HG03354 (cell line): ENCODE measurements around the gene DENND4A.
A peak's percentile ranks its signal among the peaks of the same experiment; 100 is the strongest.

Source experiments
- ATAC-seq: cut with Tn5 transposase; IDR thresholded peaks from one replicate; pipeline ENCODE4 v1.9.1; 2021; ENCODE audit warnings: mild to moderate bottlenecking; ENCODE audit not compliant: unreplicated experiment, poor library complexity, severe bottlenecking

Gene DENND4A

DNA sequence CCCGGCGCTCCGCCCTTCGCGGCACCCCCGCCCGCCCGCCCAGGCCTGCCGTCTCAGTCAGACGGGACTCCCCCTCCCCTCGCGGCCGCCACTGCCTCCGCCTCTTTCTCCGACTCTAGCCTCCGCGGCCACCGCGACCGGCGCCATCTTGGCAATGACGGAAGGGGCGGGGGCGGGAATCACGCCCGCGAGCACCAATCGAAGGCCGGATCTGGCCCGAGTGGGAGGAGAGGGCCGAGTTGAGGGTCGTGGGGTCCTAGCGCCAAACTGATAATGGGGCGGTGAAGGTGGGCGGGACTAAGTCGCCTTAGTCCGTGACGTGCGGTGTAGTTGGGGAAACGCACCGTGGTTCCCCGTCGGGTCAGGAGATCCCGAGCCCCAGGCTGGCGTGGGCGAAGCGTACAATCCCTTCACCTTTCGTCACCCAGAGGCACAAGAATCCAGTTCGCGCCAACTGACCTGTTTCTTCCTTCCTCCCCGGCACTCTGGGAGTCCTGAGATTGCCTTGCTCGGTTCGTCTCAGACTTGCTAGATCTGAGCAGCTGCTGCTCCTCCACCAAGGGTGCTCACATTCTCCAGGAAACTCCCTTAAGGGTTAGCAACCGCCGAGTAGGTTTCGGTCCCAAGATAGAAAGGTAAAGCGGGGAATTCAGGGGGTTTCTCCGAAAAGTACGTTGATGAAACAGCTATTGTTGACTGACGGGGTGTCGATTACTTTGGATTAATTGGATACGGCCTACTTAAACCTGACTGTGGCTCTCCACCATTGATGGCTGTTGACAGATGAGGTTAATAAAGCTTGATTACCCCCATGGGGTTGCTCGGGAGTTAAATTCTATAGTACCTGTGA lies at the start of gene DENND4A:
Gene DENND4A (minus strand): TSS at position 156 of the 850 bp plus-strand sequence. CDS start 35,843 bp downstream, outside the sequence.
- peak; percentile 83 for ATAC-seq

GRCh38 chr15:65841121-65841930 lies 49.2 kb upstream of the DENND4A start:
- ATAC-seq, result no peak

- ATAC-seq, result no peak
These were observed 47.9 kb upstream of the DENND4A start for GRCh38 chr15:65839985-65840384.

DNA sequence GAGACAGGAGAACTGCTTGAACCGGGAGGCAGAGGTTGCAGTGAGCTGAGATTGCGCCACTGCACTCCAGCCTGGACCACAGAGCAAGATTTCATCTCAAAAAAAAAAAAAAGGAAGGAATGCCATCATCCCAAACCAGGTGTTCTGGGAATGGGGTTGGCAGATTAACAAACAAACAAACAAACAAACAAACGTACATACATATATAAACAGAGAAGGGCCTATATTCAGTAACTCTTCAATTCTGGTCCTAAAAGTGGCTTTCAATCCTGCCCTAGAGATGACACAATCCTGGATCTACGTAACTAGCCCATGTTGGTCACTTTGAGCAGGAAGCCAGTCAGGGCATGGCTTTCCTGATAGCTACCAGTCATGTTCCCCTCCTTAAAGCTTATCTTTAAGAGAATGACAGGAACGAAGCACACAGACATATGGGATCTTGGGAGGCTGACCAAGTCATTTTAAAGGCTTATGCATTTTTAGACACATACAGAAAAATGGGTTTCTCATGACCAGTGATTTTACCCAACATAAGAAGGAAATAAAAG lies 47.3 kb upstream of the DENND4A start:
- no peak for ATAC-seq

DNA sequence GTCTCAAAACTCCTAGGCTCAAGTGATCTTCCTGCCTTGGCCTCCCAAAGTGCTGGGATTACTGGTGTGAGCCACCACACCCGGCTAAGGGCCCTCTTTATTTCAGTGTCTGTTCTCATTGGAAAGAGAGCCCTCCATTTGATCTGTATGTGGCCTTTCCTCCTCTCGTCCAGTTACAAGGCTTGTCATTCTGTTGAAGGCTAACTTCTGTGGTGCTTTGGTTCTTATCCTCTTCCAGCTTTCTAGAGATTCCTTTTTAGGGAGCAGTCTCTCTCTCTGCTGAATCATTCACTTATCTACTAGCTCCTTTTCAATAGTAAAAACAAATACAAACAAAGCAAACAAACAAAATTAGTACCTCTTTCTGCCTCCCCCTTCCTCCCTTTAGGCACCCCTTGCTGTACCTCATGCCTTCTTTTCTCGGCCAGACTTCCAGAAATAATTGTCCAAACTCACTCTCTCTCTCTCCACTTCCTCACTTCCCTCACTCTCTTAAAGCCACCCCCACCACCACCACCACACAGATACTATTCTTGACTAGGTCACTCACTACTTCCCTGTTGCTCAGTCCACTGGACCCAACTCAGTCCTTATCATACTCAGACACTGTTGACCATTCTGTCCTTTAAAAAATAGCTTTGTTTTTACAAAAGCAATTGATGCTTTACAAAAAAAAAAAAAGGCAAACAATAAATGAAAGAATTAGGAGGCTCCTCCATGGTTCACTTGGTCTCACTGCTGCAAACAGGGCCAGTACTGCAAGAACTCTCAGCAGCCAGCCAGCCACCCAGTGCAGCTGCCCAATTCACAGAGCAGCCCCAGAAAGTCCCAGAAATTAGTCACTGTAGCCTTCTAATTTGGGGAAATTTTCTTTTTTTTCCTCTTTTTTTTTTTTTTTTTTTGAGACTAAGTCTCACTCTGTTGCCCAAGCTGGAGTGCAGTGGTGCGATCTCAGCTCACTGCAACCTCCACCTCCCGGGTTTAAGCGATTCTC lies 45.5 kb upstream of the DENND4A start:
- ATAC-seq, result no peak

DNA sequence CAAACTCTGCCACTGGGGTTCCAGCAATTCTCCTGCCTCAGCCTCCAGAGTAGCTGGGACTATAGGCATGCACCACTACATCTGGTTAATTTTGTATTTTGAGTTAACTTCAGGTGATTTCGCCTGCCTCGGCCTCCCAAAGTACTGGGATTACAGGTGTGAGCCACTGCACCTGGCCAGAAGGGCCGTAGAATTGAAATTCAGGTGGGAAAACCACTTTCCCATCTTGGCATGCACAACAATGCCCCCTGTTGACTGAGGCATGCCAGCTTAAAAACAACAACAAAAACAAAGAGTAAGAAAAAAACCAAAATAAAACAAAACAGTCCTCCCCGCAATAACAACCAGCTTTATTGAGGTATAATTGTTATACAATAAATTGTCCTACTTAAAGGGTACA lies 44.6 kb upstream of the DENND4A start:
- no peak for ATAC-seq

GRCh38 chr15:65835447-65835846 lies 43.4 kb upstream of the DENND4A start:
- no peak for ATAC-seq

- ATAC-seq, result no peak
These were observed 42.6 kb upstream of the DENND4A start for GRCh38 chr15:65834603-65835282.

DNA sequence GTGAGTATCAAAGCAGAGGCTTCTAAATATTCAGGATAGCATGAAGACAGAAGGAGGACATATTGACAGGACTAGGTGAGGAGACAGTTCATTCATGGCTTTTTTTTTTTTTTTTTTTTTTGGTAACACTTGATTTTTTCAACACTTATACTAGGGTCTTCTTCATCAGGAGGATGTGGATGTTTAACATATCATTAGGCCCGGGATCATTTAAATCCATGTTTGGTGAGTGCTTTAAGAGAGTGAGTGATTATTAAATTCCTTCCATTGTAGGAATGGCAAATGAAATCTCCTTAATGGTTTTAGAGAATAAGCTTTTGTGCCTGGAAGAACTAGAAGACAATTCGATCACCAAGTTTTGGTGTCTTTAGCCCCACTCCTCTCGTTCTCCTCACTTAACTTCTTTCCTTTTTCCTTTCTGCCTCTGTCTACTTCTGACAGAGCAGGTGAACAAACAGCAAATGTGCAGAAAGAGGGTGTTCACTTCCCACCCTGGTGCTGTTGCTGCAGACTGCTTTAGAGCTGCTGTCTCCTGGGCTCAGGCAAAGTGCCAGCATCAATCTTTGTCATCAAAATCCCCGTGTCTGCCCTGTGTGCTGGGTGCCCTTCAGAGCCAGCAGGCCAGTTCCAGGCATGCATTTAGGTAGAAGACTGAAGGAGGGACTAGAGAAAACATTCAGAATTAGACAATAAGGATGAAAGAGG lies 41.6 kb upstream of the DENND4A start:
- no peak for ATAC-seq

GRCh38 chr15:65832549-65833364 lies 40.7 kb upstream of the DENND4A start:
- peak; percentile 51 for ATAC-seq

DNA sequence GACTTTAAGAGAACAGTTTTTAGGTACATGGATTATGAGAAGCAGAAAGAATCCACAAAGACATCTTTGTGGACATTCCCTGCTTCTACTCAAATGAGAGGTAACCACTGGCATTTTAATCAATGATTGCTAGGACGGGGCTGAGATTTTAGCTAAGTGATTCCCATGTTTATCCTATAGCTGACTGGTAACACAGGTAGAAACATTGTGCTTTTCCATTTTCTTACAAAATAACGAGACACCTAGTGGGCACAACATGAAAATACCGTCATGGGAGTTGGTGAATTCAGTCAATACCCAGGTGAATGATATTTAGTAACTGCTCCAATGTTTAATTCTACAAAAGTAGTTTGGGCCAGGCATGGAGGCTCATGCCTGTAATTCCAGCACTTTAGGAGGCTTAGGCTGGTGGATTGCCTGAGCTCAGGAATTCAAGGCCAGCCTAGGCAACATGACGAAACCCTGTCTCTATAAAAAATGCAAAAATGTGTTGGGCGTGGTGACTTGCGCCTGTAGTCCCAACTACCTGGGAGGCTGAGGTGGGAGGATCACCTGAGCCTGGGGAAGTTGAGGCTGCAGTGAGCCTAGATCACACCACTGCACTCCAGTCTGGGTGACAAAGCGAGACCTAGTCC lies 37.2 kb upstream of the DENND4A start:
- no peak for ATAC-seq

DNA sequence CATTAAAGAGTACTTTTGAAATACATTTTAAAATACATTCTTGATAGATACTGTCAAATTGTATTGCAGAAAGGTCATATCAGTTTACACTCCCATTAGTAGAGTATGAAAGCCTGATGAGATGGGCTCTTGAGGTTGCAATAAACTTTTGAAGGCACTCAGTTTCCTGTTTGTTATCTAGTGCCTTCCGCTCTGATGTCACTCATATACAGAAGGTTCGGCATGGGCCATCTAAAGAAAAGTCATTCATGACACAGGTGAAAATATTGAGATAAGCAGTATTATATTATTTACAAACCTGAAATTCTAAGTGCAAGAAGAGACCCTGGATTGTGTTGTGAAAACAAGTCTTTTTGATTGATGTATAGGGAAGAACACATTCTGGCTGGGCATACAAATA lies 36.5 kb upstream of the DENND4A start:
- ATAC-seq, result no peak

DNA sequence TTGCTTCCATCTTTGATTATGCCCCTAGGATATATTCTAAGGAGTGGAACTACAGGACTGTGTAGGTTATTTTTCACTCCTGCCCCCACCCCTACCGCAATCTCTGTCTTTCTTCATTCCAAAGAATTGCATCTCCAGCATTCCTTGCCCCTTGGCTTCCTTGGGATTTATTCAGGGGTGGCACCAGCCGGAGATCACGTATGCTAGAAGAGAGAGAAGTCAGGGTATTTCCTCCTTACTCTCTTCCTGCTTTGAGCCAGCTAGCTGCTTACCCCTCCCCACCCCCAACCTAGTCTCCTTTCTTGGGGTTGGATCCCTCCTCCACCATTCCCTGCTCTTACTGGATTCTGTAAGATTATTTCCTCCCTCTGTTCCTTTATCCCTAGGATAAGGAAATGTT lies 35.0 kb upstream of the DENND4A start:
- ATAC-seq, result no peak

DNA sequence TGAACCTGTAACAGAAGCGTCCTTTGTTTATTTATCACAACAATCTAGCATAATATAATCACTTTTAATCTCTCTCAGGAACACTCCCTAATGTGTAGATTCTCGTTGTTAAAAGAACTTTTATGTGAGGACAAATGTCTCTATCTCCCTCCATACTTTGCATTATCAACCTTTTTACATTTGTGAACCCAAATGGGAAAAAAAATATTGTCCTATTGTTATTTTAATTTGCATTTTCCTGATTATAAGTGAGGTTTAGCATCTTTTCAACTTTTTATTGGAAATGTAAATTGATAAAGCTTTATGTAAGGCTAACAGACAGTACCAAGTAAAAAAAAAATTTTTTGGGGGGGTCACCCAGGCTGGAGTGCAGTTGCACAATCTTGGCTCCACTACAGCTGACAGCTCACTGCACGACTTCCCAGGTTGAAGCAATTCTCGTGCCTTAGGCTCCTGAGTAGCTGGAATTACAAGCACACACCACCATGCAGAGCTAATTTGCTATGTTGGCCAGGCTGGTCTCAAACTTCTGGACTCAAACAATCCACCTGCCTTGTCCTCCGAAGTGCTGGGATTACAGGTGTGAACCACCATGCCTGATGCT lies 33.0 kb upstream of the DENND4A start:
- ATAC-seq, result no peak

DNA sequence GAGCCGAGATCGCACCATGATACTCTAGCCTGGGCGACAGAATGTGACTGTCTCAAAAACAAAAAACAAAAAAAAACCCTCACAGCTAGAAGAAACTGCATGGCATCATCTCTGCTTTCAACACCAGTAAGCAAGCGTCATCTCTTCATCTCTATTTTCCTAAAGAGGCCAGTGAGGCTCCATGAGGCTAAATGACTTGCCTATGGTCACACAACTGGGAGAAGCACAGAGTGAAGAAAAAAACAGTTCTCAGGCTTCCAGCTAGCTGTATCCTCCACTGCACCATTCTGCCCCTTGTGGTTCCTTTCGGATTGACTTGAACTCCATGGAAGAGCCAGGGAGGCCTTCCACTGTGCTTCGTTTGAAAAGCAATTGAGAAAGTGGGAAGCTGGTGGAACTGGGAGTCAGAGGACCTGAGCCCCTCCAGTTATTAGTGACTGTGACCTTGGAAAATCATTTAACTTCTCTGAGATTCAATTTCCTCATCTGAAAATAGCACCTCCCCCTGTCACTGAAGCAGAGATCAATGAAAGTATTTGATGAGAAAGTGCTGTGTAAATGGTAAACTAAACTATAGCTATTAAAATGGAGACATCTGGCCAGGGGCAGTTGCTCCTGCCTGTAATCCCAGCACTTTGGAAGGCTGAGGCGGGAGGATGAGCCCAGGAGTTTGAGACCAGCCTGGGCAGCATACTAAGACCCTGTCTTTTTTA lies 32.1 kb upstream of the DENND4A start:
- ATAC-seq, result no peak

GRCh38 chr15:65822316-65822715 lies 30.2 kb upstream of the DENND4A start:
- no peak for ATAC-seq
